ENCODE data around the gene PRR23C.

DNA sequence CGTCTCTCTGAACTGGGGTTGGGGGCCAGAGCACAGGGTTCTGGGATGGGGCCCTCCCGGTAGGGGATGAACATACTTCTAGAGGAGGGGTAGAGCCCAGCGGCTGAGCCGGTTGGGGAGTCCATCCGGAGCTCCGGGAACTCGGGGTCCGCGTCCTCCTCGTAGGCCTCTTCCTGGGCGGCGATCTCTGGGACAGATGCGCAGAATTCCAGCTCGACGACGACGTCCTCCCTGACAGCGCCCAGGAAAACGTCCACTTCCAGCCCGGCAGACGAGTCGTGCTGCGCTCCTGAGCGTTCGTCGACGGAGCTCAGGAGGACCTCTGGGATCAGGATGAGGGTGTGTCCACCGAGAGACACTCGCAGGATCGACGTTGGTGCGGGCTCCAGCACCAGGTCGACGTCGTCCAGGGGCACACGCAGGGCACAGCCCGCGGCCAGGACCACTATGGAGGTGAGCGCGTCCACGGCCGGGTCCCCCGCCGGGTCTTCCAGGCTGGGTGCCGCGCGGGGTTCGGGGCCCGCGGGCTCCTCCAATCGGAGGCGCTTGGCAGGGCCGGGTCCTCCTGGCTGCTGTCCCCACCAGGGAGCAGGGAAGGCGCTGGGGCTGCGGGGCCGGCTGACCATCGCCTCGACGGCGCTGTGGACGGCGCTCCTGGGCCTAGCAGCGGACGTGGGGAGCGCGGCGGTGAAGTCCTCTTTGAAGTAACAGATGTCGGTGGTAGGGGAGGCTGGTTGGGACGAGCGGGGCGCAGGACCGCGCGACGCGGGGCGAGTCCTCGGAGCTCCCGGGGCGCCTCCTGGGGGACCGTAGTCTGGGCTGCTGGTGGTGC is 24.4 kb downstream of the PRR23C start:
- TF ChIP-seq, protein P1, sequence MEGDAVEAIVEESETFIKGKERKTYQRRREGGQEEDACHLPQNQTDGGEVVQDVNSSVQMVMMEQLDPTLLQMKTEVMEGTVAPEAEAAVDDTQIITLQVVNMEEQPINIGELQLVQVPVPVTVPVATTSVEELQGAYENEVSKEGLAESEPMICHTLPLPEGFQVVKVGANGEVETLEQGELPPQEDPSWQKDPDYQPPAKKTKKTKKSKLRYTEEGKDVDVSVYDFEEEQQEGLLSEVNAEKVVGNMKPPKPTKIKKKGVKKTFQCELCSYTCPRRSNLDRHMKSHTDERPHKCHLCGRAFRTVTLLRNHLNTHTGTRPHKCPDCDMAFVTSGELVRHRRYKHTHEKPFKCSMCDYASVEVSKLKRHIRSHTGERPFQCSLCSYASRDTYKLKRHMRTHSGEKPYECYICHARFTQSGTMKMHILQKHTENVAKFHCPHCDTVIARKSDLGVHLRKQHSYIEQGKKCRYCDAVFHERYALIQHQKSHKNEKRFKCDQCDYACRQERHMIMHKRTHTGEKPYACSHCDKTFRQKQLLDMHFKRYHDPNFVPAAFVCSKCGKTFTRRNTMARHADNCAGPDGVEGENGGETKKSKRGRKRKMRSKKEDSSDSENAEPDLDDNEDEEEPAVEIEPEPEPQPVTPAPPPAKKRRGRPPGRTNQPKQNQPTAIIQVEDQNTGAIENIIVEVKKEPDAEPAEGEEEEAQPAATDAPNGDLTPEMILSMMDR (IDR thresholded peaks at IDR 0.05): no peak
- no peak for TF ChIP-seq POLR2A (IDR thresholded peaks at IDR 0.05)

All from thyroid gland (tissue), 4 donors.